Effector CD8-positive, alpha-beta T cell (primary cell): ENCODE data around the gene MAST4.

Experiments
- DNase-seq: peaks from one replicate; lab custom pipeline; 2025; lab: John Stamatoyannopoulos, UW

MAST4 gene

DNA sequence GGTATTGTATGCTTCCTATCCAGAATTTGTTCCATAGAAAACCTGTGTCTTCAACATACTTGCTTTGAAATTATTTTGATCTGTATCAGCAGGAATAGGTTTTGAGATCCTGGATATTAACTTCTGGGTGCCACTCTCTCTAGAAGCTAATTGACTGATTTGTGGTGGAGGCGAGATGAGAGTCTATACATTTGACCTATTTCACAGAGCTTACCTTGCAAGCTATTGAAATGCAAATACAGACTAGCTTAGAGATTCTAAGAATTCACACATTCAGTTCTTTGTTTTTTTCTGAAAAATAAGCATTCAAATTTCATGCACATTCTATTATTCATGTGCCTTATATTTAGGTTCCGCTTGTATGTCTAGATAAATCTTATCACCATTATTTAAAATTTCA lies 246.3 kb downstream of the MAST4 start:
- DNase-seq = no peak

DNA sequence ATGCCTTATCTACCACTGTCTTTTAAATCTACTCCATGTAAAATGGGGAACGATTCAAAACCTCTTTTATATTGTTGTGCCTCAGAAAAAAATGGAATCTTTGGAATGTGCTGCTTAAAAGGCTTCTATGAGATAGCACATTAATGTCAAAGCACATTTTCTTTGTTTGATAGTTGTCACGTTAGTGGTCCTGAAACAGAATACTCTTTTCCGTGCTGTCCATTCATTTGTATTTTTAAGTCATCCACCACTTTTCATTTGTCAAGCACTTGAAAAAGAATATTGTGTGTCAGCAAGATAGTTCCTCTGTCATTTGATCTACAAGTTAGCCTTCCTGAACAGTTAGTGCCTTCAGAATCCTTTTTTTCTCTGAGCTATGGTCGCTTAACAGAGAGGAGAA lies 246.9 kb downstream of the MAST4 start:
- DNase-seq = no peak

DNA sequence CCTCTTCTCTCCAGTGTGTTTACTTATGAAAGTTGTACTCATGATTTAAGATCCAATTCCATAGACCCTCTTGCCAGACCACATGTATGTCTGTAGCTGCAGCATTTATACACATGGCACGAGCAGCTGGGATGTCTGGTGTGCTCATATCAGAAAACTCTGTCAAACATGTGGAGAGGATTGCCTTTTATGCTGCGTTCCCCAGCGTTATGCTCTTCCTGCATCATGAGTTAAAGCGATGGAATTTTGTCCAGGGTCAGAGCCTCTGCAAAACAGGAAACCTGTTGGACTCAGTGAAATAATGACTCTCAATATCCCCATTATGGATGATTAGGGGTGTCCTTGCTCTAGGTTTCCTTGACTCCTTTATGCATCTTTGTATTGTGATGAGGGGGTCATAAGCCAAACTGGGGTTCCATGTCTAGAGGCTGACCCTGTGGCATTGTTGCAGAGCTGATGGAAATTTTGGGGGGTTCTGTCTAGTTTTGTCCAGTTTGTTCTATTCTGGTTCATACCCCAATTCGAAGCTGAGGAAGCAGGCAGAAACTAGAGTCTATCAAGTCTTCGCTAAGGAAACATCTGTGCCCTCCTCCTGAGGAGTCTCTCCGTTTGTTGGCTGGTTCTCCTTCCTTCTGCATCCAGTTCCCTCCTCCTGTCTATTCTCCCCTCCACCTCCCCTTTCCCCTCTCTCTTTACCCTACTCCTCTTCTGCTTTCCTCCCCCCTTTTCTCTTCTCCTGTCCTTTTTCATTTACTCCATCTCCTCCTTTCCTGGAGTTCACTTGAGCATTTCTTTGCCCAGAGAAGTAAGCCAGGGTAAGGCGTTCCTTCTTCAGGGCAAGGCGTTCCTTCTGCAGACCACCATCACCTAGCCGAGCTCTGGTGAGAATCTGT lies 252.8 kb downstream of the MAST4 start:
- no peak for DNase-seq

DNA sequence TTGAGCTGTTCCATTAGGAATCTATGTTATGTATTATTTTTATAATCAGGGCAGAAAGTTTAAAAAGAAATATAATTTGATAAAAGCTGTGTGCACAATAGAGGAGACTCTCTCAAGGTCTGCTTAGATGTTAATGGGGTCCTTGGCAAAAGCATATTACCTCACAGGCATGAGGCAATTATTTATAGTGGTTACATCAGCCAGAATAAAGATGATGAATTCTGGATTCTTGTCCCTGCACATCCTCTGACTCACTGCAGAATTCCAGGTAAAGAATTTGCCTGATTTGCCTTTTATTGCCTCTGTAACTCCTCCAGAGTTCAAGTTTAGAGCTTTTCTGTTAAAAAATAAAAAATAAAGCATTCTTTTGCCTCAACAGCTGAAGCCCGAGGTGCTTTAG lies 253.6 kb downstream of the MAST4 start:
- DNase-seq = no peak

DNA sequence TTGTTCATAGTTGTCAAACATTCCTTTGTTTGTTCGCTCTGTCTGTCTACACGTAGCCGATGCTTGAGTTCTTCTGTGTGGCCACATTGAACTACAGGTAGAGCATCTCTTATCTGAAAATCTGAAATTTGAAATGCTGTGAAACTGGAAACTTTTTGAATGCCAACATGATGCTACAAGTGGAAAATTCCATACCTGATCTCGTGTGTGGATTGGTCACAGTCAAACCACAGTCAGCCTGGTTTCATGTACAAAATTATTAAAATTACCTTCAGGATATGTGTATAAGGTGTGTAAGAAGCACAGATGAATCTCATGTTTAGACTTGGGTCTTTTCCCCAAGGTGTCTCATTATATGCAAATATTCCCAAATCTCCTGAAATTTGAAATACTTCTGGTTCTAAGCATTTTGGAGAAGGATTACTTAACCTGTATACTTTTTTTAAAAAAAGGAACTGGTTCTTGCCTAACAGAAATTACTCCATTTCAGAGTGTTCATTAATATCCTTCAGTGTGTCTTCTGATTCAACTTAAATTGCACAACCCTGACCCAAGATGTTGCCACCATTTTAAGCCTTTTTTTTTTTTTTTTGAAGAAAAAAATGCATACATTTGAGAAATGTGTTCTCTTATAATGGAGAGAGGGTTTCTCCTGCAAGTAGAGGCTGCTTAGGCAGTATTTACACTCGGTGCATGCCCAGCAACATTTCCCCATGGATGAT lies 254.3 kb downstream of the MAST4 start:
- DNase-seq = no peak

DNA sequence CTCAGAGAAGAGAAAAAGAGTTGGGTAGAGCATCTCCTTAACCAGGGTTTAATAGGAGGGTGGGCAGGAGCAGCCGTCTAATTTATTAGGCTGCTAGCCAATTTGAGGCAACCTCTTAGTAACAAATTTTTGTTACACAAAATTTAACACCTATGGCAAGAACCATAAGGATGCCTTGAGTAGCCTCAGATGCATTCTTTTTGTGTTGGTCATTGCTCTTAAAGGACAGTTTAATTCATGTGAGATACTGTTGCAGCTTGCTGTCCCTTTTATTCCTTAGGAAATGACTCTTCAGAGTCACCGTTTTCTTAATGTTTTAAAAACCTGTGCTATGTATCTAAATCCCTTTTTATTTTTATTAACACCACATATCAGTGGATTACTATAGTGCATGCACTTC lies 255.1 kb downstream of the MAST4 start:
- DNase-seq = no peak

DNA sequence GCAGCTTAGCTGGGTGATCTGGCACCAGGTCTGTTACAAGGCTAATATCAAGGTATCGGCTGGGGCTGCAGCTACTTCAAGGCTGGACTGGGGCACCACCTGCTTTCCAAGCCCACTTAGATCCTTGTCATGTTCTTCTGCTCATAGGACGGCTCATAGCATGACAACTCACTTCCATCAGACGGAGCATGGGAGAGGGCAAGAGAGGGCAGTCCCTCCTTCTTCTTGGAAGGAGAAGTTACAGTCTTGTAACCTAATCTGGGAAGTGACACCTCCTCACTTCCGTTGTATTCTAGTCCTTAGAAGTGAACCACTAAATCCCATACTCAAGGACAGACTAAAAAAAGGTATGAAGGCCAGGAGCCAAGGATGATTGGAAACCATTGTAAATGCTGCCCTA lies 258.2 kb downstream of the MAST4 start:
- DNase-seq = no peak

DNA sequence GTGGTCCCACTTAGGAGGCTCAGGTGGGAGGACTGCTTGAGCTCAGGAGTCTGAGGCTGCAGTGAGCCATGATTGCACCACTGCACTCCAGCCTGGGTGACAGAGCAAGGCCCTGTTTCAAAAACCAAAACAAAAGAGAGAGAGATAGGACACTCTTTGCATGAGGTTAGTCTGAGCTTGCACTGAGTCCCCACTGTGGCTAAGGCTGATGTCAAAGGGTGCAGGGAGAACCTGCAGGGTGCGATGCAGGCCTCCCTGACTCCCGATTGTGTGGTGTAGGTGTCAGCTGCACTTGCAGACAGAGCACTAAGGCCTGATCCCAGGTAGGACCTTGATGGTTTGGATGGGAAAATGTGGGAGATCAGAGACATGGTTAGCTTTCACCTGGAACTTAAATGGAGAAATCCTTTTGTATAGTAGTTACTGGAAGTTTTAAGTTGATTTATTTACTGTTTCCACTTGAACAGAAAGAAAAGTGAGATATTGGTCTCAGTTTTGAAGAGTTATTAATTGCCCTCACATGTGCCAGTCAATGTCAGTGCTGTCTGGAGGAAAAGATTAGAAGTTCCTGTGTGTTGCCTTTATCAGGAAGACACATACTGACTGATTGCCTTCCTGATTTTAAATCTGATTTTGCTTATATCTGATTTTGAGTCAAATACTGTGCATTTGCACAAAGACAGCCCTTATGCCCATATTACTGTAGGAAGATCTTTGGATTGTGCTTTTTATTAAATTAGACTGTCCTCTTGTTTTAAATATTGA lies 260.0 kb downstream of the MAST4 start:
- DNase-seq = no peak

DNA sequence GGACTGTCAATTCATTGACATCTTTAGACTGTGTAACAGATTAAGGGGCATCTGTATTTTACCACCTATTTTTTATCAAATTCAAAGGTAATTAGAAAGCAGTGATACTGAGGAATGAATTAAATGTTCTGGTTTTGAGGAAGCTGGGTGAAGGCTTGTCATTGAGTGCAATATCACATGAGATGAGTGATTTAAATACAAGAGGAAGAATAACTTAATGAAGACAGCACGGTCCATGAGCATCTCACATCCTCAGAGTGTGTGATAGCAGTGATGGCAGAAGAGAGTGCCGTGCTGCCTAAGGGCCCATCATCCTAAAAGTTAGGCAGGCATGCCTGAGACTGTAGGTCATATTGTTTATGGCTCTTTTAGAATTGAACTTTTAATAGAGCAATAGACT lies 263.3 kb downstream of the MAST4 start:
- no peak for DNase-seq

DNA sequence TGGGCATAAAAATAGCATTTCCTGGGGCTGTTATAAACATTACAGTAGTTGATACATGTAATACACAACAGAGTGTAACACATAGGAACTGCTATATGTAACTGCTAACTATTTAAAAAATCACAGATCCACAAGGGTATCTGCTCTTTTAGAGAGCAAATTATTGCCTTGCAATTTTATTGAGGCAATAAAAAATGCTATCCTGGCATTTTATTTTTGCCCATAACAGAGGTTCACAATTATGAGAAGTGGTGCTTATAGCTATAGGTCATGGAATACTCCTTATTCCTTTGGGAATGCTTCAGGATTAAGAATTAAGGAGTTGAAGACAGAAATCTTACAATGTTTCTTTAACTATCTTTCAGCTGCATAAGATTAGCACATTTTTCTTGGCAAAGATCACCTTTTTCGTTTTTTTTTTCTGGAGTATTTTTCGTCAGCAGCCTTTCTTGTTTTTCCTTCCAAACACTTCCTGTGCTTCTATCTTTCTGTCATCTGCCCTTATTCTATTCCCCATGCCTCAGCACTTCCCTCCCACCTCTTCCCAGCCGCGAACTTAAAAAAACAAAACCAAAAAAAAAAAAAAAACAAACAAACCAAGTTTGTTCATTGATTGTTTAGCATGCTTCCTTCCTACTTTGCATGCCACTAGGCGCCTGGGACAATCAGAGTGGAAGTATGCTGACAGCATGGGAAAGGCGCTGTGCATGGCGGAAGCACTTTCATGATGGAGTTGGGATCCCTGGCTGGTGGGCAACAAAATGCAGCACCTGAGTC lies 264.2 kb downstream of the MAST4 start:
- no peak for DNase-seq

DNA sequence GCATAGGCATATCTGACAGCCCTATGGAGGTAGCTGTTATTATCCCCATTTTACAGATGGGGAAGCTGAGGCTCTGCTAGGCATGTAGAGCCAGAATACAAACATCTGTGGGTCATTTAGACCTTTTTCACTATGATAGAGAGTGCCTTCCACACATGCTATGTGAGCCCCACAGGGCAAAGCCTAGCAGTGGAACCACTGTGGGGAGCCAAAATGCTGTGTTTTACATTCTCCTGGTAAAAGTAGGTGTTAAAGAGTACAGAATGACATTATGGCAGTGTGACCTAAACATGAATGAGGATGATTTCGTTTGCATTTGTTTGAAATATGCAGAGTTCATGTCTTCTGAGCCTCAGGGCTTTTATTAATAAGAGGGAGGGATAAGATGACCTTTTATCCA lies 265.2 kb downstream of the MAST4 start:
- no peak for DNase-seq

DNA sequence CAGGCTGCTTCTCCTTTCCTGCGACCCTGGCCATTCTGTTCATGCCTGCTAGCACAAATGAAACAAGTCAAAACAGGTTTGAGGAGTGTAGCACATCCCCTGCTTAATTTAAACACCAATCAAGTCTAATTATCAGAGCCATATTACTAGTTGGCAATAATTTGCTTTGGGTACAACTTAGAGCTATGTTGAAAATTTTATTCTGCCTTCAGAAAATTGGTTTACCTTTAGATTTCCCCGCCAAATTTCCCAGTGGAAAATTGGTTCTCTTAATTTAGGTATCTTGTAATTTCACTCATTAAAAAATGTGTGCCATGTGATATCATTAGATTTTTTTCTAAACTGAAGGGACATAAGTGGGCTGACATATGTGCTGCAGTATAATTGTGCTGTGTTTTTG lies 265.8 kb downstream of the MAST4 start:
- no peak for DNase-seq

DNA sequence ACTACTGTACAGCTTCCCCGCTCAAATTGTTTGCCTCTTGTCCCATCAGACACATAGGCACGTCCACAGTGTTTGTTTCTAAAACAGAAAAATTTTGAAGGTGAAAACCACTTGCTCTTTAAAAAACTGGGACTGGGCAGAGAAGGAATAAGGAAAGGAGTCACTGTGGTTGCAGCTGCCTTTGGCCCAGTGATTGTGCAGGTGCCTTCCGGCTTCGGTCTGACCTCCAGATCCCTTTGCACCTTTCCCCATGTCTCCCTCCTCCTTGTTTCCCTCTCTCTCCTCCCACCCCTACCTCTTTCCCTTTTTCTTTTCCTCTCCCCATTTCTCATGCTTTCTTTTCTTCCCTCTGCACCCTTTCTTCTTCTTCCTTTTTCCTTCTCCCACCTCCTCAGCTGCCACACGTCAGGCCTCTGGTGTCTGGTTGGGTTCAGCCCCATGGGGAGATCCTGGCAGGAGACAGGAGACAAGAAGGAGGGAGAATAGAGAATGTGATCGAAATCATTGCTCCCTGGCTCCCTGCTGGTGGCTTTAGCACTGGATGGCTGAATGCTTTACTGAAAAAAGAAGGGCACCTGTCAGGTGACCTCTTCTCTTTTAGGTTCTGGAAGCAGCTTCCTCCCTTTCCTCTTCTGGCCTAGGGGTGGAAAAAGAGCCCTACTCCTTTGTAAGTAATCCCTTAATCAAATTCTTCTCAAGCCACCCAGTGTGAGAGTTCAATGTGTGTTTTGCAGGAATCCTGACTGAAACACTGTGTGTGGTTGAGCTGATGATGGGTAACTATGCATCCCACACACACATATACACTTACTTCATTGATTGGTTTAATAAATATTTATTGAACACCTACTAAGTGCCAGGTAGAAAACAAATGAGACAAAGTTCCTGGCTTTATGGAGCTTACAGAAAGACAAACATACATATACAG lies 267.3 kb downstream of the MAST4 start:
- DNase-seq = no peak

DNA sequence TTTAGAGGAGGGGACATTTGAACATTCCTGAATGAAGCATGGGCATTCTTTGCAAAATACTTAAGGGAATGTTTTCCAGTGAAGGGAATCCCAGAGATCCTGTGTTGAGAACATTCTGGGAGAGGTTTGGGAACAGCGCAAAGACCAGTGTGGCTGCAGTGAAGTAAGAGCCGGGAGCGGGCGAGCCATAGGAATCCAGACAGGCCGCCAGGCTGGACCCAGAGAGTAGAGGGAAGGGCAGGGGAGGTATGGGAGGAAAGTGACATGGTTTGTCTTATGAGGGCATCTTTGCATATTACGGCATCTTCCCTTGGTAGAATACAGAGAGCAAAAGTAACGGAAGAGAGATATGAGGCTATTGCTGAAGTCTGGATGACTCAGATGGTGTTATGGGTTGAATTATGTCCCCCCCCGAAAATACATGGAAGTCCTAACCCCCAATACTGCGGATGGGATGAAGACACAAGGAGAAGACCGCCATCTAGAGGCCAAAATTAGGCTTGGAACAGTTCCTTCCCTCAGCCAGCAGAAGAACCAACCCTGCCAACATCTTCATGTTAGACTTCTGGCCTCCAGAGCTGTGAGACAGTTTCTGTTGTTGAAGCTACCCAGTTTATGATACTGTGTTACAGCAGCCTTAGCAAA lies 268.2 kb downstream of the MAST4 start:
- no peak for DNase-seq

DNA sequence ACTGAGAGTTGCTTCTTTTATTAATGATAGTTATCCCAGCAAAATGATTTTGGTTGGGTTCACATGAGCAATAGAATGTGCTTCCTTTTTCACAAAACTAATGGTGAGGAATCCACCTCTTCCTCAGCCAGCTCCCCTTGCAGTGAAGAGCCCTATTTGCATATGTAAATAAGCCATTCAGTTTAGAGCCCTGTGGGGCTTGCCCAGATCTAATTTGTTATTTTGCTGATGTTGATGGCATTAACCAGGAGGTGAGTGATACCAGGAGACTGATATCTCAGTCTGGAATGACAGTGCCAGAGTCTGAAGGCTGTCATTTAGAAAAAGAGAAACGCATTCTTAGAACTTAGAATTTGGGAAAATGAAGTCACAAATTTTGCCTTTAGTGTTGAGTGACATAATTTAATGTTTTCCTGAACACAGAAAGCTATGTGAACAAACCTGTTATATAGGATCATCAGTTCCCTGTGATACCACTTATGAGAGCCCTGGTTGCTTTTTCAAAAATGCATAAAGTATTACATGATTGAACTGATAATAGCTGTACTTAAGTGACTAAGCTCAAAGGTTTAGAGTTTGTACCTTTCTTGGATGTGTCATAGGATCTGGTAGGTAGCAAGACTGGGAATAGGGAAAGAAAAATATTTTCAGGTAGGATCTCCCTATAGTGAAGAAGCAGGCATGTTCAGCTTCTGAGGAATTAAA lies 271.6 kb downstream of the MAST4 start:
- DNase-seq = no peak

DNA sequence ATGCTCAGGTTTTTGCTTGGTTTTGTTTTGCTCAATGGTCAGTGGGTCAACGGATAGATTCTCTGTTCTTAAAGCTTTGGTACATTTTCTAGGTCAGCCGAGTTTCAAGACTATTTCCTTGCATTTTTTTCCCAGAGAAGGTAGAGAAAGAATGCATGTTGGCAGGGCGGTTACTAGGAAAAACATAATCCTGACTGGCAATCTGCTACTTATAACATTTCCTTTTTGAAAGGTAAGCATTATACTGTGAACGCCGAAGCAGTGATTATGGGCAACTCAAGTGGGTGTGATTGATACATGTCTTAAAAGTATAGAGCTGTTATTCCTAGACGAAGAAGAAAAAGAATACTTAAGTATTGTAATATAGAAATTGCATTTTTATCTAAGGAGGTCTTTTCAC lies 273.2 kb downstream of the MAST4 start:
- no peak for DNase-seq

DNA sequence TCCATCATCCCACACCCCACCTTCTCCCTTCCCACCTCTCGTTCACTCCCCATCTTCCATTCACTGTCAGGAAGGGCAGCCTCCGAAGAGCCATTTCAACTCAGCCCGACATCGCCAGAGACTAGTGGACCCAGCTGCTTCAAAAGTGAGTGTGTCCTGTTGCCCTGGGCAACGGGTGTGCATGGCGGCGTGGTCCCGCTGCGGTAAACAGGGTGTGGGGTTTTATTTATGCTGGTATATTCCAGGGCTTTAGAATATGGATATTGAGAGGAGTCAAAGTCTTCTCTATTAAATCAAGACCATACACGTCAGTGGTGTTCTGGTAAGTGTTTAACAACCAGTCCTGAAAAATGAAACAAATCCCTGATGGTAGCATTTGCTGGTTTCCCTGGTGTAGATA lies 274.5 kb downstream of the MAST4 start:
- no peak for DNase-seq

DNA sequence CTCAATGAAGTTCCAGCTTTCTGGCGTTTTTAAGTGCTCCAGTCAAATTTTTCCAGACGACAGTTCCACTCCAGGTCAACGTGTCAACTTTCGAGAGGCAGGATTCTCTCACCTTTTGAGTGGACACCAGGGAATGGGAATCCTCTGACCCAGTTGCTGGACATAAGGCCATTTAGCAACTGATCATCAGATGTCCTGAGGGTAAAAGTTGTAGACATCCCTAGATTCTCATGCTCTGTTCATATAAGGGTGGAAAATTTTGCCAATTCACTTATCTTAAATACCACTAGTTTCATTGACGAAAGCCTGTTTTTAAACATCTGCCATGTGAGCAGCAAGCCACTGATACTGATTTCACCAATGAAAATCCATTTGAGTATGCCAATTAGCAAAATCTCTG lies 275.5 kb downstream of the MAST4 start:
- no peak for DNase-seq

DNA sequence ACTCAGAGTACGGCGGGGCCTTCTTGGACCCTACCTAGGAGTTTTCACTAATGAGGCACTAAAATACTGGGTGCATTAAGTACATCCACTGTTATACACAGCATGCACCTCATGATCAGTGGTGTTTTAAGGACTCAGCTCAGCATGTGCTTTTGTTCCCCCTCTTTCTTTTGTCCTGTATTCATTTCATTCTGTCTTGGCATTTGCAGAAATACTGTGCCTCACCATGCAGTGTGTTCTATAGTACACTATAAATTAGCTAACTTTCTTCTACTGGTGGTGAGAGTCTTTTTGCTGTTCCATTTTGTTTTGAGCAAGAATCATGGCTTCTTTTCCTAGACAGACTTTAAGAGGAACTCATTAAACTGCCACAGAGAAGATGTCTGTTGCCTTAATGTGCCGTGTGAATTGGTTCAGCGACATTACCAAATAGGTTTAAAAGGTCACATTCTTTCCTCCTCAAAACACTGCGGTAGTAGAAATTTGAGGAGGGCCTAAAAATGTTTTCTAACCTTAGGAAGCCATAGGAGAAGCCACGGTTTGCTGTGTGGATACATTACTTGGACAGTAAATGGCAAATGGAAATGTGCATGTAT lies 276.6 kb downstream of the MAST4 start:
- no peak for DNase-seq
